PC-3 (cell line): Measurements from ENCODE around the gene TSSK2.

Experiments
- EZH2 ChIP-seq: fragments of 300-600 bp; sonication (generic); IDR thresholded peaks from one replicate; pipeline ENCODE4 v1.6.1; 2017; ENCODE audit warnings: antibody characterized with exemption, mild to moderate bottlenecking, low read length; ENCODE audit not compliant: unreplicated experiment
- EZH2phosphoT487 ChIP-seq: fragments of 300-600 bp; sonication (generic); IDR thresholded peaks from 2 replicates; pipeline ENCODE4 v1.6.1; 2018; ENCODE audit warnings: mild to moderate bottlenecking, antibody characterized with exemption, low read length, borderline replicate concordance
- TF ChIP-seq, protein P1 (sequence below): fragments of 300-600 bp; sonication (generic); conservative IDR thresholded peaks from 2 replicates; pipeline ENCODE4 v1.5.1; 2017; ENCODE audit warnings: antibody characterized with exemption, low read depth, mild to moderate bottlenecking, low read length

DNA sequence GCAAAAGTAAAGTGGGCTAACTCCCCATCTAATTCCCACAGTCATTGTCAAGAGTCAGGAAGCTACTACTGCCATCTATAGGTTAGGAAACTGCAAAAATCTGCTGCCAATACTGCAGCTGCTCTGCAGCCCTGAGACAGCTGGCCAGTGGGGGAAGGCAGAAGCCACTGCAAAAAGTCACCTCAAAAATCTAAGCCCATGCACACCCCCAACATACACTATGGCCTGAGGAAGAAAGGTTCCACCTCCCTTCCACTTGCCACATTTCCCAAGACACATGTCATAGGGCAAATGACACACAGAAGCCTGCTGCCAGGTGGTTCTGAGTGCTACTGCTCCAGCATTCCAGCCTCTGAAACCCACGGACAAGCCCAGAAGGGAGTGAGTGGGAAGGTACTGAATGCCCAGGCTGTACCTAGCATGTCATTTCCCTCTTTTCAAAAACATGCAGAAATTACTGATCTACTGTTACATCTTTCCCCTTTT is 45.8 kb upstream of the TSSK2 start:
- TF ChIP-seq EZH2 (no peak), EZH2phosphoT487 (no peak)
- TF ChIP-seq, protein P1, sequence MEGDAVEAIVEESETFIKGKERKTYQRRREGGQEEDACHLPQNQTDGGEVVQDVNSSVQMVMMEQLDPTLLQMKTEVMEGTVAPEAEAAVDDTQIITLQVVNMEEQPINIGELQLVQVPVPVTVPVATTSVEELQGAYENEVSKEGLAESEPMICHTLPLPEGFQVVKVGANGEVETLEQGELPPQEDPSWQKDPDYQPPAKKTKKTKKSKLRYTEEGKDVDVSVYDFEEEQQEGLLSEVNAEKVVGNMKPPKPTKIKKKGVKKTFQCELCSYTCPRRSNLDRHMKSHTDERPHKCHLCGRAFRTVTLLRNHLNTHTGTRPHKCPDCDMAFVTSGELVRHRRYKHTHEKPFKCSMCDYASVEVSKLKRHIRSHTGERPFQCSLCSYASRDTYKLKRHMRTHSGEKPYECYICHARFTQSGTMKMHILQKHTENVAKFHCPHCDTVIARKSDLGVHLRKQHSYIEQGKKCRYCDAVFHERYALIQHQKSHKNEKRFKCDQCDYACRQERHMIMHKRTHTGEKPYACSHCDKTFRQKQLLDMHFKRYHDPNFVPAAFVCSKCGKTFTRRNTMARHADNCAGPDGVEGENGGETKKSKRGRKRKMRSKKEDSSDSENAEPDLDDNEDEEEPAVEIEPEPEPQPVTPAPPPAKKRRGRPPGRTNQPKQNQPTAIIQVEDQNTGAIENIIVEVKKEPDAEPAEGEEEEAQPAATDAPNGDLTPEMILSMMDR: peak; percentile 58
